Skin epidermis (tissue), 12 donors: ENCODE results near the gene TMEM38B.

Experiments
- H3K27ac ChIP-seq, 21 experiments: fragments of 200-600 bp; sonication (generic) in 11 of 21; one replicate each; pipeline ENCODE4 v1.5.0; 2020; ENCODE audit warnings: mild to moderate bottlenecking in 3 of 21, inconsistent platforms in 2 of 21, moderate library complexity in 2 of 21
- H3K4me3 ChIP-seq, 7 experiments: fragments of 200-600 bp; sonication (generic) in 2 of 7; one replicate each; pipeline ENCODE4 v1.5.0; 2020; ENCODE audit warnings: inconsistent platforms in 2 of 7, mild to moderate bottlenecking in 2 of 7, moderate library complexity in 1 of 7

The TMEM38B gene, protein sequence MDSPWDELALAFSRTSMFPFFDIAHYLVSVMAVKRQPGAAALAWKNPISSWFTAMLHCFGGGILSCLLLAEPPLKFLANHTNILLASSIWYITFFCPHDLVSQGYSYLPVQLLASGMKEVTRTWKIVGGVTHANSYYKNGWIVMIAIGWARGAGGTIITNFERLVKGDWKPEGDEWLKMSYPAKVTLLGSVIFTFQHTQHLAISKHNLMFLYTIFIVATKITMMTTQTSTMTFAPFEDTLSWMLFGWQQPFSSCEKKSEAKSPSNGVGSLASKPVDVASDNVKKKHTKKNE

DNA sequence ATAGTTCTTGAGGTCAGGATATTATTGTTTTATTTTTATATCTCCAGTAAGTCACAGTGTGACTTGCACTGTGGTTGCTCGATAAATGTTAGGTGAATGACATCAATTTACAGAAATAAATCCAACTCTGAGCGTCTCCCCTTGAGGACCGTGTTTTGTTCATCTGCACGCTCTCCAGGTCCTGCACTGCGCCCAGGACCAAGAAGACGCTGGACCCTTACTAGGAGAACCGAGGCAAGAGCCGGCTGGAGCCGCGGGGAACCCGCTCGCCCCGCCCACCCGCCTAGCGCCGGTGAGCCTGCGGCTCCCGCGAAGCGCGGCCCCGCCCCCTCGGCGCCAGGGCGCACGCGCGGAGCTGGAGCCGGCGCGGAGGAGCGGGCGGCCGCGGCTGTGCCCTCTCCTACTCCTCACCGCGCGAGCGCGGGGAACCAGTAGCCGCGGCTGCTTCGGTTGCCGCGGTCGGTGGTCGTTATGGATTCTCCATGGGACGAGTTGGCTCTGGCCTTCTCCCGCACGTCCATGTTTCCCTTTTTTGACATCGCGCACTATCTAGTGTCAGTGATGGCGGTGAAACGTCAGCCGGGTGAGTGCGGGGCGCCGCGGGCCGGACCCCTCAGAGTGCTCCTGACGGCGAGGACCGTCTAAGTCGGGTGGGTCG is at the start of gene TMEM38B:
TMEM38B (plus strand) TSS at position 352 of the 658 bp plus-strand sequence; CDS start at position 472, 120 bp downstream.
- Histone ChIP-seq H3K4me3 (peak within 1 kb of the TSS; percentile 63 to 89 (median 84)), H3K27ac (peak within 1 kb of the TSS in 18 of 21 experiments; percentile 11 to 79 (median 54))

DNA sequence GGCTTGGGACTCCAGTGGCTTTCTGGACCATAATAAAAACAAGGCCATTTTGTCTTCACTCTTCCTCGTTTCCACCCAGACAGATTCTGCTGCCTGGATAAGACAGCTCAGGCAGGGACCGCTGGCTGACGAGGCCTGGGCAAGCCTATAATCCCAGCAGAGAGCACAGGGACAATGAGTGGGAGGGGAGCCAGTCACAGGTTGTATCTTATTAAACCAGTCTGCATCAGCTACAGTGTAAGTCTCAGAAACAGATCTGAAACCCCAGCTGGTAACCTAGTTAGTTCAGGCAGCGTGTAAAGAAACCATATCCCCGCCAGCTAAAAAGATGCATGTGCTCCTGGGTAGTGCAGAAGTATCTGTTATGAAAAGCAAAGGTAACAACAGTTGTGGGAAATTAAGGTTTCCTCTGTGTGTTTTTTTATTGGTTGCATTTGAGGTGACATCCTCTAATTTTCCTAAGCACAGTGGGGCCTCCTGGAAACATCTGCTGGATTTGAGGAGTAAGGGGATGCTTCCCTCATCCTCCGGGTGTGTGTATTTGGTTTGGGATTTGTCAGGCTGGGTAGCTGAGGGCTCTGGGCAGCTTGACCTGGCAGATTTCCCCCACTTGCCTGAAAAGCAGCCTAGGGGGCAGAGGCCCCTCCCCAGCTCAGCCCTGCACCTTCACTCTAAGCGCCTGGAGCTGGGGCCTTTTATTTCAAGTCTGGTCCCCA is 47.3 kb upstream of the TMEM38B start:
- Histone ChIP-seq H3K4me3 (no peak overlapping the region), H3K27ac (no peak overlapping the region)

DNA sequence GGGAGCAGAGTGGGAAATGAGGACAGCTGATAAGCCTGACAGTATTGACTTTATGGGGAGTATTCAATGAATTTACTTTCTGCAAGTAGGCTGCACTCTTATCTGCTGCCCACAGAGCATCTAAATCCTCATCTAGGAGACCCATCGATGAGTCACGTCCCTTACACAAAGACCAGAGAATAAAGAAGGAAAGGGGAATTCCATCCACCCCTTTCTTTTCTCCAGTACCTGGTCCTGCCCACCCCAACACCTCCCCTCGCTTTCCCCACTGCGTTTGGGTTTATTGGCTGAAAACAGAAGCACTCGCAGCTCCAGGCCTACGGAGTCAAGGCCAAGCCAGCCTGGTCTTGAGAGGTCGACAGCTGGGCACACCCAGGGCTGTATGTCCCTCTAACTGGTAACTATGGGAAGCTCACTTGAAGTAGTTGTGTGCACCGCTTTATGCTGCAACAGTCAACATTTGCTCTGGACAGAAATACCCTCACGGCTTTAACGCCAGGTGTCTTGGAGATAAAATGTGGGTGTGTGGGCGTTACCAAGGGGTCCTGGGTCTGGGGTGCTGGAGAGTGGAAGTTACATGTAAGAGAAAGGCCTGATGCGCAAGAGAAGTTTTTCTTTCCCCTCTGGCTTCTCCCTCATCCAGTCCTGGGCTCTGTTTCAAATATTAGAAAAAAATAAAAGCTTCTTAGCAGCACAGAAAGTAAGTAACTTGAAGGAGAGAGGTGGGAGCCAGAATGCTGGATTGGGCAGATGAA is 46.6 kb upstream of the TMEM38B start:
- Histone ChIP-seq H3K27ac (no peak overlapping the region), H3K4me3 (no peak overlapping the region)

DNA sequence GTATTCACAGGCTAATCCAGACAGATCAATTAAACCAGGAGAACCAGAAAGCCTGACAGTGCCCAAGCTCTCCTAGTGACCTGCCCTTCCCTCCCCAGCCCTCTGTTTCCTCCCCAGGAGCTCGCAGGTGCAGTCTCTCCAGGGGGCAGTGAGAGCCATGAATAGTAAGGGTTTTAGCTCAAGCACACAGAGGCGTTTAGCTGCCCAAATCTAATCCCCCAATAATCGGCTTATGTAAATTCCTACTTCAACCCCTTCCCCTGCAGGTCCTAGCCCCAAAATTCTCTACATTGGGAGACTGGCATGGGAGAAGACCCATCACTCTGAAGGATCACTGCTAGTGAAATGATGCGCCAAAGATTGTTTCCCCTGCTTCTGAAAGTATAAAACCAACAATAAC is 42.5 kb upstream of the TMEM38B start:
- H3K4me3 ChIP-seq, result no peak overlapping the region
- no peak overlapping the region for H3K27ac ChIP-seq

DNA sequence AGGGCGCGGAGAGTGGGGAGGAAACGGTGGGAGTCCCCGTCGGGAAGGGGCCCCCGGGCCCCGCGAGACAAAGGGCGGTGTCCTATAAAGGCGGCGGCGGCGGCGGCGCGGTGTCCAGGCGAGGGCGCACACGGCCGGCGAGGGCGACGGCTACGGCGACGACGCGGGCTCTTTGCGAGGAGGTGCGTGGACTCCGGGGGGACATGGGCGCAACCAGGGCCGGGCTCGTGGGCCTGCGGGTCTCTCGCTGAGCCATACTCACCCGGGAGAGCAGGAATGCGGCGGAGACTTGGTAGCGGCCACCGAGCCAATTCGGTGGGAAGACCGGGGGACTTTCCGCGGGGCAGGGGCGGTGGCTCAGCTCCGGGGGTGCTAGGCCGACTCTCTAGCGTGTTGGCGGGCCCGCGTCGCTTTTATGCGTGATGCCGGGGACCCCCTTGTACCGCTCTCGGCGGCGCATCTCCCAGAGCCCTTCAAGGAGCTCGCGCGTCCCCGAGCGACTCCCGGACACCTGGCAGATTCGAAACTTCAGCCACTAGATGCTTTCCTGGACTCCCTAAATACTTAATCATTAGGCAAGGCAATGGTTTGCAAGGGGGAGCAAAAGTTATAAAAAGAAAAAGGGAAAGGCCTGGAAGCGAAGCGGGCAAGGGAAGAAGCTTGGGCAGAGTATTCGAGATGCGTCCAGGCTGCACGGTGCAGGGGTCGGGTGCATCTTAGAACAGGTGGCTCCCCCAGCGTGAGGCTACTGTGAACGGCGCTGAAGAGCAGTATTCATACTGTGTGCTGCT is 38.0 kb upstream of the TMEM38B start:
- peak overlapping the region; percentile 5 to 42 (median 28) for H3K4me3 ChIP-seq
- H3K27ac ChIP-seq, result no peak overlapping the region

DNA sequence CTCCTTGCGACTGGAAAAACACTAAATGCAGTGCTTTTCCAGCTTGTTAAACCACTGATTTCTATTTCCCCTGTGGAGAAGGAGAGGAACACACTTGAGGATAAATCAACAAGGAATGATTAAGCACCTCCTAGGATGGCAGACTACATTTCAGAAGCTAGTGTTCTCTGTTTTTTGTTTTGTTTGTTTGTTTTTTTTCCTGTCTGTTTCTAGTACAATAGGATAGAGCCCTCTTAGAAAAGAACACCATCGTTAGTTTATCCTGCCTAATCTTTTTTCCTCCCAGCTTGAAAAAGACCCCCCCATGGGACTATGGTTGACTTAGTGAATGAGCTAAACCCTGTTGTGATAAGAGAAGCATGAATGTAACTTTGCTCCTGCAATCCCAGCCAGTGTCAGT is 36.0 kb upstream of the TMEM38B start:
- Histone ChIP-seq H3K27ac (no peak overlapping the region), H3K4me3 (no peak overlapping the region)

DNA sequence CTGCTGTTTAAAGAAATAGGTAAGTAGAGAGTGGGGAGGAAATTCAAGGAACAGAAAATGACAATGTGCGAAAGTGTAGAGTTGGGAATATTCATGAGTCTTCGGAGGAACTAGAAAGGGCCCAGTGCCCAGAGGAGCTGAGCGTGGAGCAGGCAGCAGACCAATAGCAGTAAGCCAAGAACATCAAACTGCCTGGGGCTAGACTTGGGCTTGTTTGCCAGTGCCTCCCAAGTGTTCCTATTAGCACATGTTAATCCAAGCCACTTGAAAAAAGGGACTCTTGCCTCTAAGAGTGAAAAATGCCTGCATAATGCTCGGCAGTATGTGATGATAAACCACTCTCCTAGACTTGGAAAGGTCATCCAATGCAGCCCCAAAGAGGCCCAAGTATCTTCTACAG is 33.3 kb upstream of the TMEM38B start:
- H3K4me3 ChIP-seq, result no peak overlapping the region
- no peak overlapping the region for H3K27ac ChIP-seq

DNA sequence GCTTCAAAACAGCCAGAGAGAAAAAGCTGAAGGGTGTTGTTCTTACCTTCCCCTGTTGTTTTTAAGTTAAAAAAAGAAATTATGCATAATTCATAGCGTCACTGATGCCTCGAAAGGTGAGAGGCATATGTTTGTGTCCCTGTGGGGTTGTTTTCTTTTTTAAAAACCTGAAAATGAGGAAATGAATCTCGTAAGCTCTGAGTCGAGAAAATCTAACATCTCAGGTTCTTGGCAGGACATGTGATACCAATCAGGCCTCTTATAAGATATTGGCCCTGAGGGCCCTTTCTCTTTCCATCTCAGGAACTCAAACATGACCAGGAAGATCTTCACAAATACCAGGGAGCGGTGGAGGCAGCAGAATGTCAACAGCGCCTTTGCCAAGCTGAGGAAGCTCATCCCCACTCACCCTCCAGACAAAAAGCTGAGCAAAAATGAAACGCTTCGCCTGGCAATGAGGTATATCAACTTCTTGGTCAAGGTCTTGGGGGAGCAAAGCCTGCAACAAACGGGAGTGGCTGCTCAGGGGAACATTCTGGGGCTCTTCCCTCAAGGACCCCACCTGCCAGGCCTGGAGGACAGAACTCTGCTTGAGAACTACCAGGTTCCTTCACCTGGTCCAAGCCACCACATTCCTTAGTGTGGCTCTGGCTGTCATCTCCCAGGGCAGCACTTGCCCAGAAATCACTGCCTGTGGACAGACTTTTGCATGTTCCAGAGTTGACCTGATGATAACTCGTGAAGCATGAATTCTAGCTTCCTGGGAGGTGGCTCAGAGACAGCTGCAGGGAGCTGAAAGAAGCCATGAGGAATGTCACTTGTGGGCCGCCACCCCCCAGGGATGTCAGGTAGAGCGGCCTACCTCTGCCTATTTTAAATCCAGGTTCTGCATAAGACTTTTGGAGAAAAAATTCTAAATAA is 31.9 kb upstream of the TMEM38B start, which contains the start of gene TAL2:
TAL2 (plus strand) TSS at position 274 of the 921 bp plus-strand sequence; CDS start at position 314, 40 bp downstream.
- Histone ChIP-seq H3K4me3 (no peak within 1 kb of the TSS), H3K27ac (no peak within 1 kb of the TSS)

DNA sequence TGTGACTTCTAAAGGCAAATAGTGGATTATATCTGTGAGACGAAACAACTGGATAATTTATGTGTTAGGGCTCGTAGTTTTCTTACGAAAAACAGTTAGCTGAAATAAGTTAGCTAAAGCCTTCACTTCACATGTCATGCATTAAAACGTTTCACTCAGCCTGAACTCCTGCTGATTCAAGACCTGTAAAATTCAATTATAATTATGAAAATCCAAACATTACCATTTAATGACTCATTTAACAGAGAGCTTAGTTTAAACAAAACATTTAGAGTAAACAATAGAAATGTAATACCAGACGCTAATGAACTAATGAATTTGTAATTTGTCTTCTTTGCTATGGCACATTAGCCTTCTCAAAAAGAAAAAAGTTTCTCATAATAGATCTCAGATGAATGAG is 30.4 kb upstream of the TMEM38B start:
- Histone ChIP-seq H3K27ac (no peak overlapping the region), H3K4me3 (no peak overlapping the region)

DNA sequence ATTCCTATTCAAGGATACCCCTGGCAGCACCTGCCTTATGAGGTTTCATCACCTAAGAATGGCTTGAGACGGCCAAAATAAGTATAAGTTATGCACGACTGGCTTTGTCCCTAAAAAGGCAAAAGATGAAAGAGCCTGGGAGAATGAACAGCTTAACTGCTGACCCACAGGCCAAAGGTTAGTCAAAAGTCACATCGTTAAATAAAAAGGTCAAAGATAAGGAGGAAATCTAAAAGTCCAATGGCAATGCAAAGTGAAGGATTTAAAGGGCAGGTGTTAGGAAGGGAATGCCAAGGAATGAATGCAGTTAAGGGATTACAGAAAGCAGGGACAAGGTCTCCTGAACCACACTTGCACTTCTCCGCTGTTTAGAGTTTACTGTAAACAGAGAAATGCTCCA is 26.5 kb upstream of the TMEM38B start:
- no peak overlapping the region for H3K27ac ChIP-seq
- no peak overlapping the region for H3K4me3 ChIP-seq

DNA sequence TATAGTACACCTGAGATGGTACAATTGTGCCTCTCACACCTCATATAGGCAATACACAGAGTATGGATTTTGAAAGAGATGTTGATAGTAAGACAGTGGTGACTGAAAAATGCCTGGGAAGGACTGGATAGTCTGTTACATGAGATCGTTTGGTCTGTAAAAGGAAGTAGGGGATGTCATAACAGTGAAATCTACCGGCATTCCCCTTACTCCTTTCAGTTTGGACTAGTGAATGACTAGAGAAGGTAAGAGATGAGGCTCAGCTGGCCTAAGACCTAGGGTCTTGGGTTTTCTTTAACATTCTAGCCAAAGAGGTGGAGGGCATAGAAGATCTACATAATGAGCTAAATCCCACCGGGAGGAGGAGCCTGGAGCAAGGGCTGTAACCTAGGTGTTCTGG is 24.0 kb upstream of the TMEM38B start:
- H3K27ac ChIP-seq, result no peak overlapping the region
- H3K4me3 ChIP-seq, result no peak overlapping the region

DNA sequence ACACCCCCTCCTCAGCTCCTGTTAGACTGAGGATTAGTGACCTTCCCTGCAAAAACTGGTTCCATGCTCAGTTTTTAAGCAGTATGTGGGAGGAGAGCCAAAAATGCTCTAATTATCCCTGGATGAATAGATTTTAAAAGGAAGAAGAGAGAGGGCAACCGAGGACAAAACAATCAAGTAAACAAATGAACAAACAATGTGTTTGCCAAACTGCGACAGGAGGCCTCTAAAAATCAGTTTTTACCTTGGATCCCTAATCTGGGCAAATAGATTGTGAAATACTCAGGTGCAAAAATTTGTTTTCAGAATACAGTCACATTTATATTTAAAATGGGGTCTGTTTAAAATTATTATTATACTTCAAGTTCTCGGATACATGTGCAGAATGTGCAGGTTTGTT is 23.6 kb upstream of the TMEM38B start:
- no peak overlapping the region for H3K27ac ChIP-seq
- H3K4me3 ChIP-seq, result no peak overlapping the region

DNA sequence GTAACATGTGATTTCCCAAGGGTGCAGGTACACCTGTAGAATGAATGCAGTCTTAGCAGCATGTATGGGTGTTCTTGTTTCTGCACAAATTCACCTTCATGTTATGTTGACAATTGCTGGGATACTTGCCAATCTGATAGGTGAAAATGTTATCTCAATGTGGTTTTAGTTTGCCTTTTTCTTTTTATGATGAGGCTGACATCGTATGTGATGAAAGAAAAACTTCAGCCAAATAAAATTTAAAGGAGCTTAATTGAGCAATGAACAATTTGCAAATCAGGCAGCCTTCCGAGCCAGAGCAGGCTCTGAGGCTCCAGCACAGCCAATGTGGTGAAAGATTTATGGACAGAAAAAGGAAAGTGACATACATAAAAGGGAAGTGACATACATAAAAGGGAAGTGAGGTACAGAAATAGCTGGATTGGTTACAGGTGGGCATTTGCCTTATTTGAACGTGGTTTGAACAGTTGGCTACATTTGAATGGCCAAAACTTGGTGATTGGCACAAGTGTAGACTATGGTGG is 21.6 kb upstream of the TMEM38B start:
- H3K27ac ChIP-seq, result no peak overlapping the region
- no peak overlapping the region for H3K4me3 ChIP-seq

DNA sequence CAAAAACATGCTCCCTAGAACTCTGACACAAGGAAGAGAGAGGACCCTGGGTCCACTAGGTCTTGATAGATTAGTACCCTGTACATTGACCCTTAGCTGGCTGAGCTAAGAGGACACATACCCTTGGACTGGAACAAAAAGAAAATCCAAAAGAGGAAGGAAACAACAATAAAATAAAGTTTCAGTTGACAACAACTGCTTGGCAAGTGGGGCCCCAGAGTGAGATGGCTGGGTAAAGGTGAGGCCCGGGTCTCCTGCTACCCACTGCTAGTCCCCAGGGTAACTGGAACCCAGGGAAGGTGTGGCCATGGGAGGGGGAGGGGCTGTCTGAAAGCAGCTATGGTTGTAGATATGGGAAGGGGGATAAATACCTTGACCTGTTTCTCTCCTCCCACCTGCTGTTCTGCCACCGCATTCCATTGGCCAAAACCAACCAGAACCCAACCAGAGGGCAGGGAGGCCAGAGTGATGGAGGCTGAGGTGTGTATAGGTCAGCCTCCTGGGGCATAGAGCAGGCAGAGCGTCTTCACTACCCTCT is 20.4 kb upstream of the TMEM38B start:
- H3K27ac ChIP-seq, result no peak overlapping the region
- H3K4me3 ChIP-seq, result no peak overlapping the region

DNA sequence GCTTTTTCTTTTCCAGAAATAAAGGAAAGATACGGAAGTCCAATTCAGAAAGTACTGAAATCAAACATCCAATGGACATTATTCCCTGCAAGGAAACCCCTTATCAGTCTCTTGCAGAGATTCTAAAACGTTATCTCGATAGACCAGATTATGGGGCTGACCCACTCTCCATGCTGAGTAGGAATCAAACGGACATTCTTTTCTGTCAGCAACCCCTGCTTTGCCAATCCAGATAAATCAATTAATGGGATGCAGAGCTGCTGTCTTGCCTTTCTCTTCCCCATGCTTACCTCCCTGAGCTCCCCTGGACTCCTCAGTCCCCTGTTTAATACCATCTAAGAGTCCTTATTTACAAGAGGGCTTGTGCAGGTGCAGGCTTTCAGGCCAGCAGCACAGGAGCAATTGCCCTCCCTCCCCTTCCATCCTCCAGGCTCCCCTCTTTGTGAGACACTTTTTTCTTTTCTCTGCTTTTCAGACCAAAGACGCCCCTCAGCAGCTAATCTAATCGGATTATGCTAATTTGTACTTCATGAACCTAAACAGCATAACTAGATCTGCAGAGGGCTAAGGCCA is 17.9 kb upstream of the TMEM38B start:
- H3K4me3 ChIP-seq, result no peak overlapping the region
- H3K27ac ChIP-seq, result no peak overlapping the region

DNA sequence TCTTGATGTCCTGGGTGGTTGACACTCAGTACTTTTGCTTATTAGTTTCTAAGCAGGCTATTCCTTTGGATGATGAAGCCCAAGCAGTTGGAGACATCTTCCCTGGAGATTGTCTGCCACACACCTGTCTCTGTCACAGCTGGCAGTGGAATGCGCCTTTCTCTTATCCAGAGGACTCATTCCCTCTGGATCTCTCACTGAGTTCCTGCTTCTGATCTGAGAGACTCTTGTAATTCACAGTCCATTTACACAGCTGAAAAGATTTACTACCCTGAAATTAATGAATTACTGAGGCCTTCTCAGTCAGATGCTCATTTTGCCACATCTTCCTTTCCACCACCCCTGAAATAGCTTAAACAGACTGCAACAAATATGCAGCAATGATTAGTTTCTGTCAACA is 16.2 kb upstream of the TMEM38B start:
- Histone ChIP-seq H3K4me3 (no peak overlapping the region), H3K27ac (no peak overlapping the region)

DNA sequence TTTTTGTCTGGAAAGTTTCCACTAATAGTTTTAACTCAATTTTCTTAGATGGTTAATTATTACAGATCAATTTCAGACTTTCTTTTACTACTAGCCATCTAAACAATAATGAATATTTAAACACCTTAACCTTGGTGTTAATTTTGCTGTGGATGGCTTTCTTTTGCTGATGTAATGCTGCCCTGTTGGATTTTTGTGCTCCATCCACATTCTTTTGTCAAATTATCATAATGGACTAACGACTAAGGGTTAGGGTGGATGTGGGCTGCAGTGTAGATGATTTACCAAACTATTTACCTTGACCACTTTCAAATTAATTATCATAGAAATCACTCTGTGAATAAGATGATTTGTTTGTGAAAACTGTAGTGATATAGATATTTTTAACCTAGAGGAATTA is 15.6 kb upstream of the TMEM38B start:
- no peak overlapping the region for H3K4me3 ChIP-seq
- H3K27ac ChIP-seq, result no peak overlapping the region
